HG02884 (cell line): ENCODE measurements around the gene PCSK5.
"Not testable (repeated sequence)": the region's sequence is repeated elsewhere in the genome, so short reads cannot be mapped to it uniquely, and the experiment has no call there.

Source experiments
- ATAC-seq: cut with Tn5 transposase; IDR thresholded peaks from one replicate; pipeline ENCODE4 v1.9.1; 2021; ENCODE audit warnings: mild to moderate bottlenecking, moderate library complexity; ENCODE audit not compliant: unreplicated experiment

Gene PCSK5

DNA sequence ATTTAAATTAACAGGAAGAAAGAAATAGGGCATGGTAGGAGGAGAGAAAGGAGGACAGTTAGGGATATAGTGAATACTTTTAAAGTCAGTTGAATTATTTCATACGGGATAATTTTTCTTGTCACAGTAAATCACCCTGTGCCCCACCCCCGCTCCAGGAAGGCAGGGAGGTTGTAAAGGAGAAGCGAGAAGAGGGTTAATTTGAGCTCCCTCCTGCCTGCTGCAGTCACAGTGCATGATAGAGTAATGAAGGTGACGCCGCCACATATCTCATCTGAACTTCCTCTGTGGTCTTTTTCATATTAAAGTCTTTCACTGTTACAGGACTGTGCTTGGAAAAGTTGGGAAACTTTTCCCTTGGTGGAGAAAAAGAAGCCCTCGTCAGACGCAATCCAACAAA lies 896 bp upstream of the PCSK5 start:
- no peak for ATAC-seq

DNA sequence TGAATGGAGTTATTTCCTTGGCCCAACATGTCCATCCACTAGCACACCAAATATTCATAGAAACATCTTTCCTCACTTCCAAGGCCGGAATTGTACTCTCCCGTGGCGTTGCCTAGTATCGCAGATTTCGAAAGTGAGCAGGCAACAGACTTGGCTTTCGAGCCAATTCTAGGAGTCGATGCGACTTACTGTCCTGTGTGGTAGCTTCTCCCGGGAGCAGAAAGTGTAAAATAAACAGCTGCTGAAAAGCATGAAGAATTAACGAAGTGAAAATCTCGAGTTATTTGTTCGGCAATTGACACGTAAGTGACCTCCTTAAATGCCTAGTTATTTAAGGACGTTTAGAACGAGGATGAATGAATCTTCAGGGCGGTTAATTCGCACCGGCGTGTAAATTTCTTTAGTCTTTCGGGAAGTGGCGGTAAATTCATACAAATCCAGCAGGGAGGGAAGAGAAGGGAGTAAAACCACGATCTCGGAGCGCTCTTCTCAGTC lies 449 bp upstream of the PCSK5 start:
- no peak for ATAC-seq

DNA sequence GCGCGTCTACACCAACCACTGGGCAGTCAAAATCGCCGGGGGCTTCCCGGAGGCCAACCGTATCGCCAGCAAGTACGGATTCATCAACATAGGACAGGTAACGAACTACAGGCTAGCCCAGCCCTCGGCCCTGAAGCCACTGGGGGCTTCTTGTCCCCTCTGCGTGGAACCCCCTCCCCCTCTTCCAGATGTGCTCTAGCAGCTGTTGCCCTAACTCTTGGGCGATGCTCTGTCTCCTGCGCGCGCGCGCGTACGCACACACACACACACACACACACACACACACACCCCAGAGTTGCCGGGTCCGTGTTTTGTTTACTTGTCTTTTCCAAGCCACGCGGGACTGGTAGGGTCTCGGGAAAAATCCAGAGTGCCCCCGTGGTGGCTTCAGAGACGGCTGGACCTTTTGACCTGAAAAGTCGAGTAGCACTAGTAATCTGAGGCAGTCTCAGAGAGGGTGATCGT lies 836 bp downstream of the PCSK5 start:
- no peak for ATAC-seq

DNA sequence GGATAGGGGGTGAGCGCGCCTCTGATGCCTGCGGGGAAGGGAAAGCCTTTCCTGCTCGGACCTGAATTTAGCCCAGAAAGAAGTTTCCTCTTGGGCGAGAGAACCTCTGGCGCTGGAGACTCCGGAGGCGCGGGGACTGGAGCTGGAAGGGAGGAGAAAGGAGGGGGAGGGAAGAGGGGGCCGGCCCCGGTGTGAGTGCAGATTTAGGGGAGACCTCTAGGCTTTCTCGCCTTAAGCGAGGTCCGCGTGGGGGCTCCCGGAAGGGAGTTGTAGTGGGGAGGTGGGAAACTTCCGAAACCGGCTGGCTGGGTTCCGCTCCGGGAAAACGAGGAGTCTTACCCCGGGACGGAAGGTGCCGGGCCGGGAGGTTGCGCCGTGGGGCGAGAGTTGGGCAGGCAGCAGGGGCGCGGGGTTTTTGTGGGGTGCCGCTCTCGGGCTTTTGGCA lies 1.3 kb downstream of the PCSK5 start:
- no peak for ATAC-seq

DNA sequence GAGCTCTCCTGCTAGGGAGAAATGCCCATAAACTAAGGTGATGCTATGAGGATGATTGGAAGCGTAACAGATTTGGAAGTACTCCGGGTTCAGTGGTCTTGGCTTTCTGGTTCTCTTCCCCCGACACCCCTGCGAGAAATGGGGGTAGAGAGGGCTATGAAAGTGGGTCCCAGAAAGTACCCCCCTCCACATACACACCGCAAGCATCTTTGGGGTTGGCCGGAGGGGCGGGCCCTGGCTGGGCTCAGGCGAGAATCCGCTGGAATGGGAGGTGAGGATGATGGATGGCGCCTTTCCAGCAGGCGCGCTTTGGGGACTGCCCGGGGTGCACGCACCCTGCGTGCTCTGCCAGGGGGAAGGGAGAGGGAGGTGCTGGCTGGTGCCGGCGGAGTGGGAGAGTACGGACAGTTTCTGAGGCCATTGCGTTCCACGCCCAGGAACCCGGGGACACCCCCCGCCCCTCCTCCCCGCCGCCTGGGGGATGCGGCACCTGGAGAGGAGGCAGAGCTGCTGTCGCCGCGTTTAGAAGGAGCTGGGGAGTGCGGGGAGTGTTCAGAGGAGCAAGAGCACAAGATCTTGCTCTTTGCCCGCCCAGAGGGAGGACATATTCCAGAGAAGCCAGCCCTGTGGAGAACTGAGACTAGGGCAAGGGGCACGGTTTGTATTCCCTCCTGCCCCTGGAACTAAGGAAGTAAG lies 1.9 kb downstream of the PCSK5 start:
- no peak for ATAC-seq

DNA sequence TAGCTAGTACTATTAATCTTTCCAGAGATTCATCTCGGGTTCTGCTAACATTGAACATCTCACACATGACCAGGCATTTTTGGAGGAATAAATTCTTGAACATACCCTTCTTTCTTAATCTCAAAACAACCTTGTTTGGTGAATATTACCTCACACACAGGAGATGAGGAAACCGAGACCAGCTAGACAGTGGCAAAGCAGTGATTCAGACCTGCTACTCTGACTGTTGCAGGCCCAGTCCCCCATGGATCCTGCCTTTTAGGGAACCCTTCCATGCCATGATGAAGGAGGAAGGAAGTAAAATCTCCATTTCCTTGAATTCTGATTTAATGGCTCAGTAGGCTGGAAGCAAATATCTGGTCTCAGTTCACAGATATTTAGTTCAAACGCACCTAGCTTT lies 2.6 kb downstream of the PCSK5 start:
- ATAC-seq: no peak

DNA sequence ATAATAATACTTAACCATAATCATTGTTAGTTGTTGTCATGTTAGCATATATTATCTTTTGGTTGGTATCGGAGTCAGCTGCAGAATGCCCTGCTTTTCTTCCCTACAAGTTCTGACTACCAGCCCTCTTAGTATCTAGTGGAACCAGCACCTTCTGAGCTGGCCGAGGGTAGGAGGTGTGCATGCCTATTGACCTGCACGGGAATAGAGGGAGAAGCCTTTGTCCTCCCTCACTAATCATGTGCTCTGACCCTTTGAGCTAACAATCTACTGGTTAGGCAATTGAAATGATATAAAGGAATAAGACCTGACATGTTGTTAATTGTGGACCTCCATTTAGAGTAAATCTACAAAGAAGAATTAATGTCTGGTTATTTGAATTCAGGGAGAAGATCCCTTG lies 4.1 kb downstream of the PCSK5 start:
- no peak for ATAC-seq

DNA sequence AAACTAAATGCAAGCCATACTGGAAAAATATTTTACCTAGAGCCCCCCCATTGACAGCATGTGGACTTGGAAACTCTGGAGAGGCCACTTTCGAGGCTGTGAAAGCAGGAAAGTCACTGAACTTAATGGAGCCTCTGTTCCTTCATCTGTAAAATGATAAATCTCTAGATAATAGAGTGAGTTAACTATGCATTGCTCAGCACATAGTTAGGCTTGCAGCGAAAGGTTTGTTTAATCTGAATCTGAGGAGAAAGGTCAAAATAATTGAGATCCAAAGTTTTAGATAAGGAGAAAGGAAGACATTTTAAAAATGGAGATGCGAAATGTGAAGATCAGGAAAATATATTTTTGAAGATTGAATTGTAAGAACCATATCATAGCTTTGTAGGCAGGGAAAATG lies 4.6 kb downstream of the PCSK5 start:
- no peak for ATAC-seq

DNA sequence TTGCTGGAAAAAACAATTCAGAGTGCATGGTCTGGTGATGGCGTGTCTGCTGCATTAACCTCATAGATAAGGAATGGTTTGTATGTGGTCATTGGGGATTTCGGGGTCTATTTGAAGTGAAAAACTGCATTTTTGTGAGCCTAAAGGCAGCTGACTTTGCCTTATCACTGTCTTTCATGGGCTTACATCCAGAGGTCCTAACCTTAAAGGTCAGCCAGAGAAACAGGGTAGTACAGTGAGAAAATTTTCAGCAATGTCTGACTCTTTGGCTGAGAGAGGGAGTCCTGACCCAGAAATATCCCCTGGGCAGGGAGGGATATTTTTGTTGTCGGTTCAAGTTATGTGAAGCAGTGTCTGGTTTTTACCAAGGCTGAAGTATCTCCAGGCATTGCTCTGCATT lies 5.7 kb downstream of the PCSK5 start:
- no peak for ATAC-seq

DNA sequence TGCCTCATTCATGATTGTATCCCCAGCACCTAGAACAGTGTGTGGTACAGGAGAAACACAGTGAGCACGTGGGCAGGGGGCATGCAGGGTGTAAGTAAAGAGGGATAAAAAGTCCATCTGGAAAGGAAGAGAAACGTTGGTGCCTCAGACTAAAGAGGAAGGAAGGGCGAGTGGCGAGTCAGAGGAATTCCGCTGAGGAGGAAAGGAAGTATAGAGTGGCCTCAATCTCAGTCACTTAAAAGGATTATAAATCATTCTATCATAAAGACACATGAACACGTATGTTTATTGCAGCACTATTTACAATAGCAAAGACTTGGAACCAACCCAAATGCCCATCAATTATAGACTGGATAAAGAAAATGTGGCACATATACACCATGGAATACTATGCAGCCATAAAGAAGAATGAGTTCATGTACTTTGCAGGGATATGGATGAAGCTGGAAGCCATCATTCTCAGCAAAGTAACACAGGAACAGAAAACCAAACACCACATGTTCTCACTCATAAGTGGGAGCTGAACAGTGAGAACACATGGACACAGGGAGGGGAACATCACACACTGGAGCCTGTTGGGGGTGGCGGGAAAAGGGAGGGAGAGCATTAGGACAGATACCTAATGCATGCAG lies 10.5 kb downstream of the PCSK5 start:
- ATAC-seq: not testable (repeated sequence)

DNA sequence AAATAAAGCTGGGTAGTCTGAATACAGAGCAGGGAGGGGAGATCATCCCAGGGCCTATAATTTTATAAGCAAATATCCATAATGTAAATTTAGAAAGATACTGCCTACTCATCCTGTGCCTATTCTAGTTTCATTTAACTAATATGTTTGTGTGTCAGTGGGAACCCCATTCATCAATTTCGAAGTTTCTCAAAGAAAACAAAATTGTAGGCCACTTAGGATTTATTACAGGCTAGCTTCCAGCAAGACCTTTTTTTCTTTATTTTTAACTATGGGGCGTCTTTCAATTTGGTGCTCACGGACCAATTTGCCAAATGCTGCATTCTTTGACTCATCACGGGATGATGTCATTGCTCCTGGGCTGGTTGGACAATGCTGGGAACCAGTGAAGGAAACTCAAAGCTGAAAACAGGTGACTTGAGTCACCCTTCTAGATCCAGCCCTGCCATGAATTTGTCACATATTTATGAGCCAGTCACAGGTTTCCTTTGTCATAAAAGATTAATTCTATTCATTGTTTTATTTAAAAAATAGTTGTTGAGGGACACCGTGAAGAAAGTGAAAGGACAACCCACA lies 13.4 kb downstream of the PCSK5 start:
- ATAC-seq: no peak

DNA sequence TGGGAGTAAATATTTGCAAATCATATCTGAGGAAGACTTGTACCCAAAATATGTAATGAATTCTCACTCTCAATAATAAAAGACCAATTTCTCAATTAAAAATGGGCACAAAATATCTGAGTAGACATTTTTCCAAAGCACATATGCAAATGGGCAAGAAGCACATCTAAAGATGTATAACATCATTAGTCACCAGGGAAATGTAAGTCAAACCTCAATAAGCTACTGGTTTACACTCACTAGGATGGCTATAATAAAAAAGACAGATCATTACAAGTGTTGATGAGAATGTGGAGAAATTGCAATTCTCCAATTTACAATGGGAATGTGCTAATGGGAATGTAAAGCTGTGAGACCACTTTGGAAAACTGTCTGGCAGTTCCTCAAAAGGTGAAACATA lies 13.9 kb downstream of the PCSK5 start:
- ATAC-seq: no peak

DNA sequence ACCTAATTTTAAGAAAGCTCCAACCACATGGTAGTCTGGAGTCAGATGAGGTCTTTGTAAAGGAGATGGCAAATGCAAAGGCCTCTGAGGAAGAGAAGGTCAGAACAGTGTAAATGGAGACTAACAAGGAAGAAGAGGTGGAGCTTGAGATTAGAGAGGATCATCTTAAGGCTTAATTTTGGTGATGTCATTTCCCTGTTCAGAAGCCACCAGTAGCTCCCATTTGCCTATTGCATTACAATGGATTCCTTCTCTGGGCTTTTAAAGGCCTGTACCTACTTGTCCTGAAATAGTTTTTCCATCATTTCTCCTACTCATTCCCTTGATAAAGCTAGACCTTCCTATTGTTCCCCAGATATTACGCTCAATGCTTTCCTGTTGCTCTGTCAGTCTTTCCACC lies 16.1 kb downstream of the PCSK5 start:
- ATAC-seq: no peak

DNA sequence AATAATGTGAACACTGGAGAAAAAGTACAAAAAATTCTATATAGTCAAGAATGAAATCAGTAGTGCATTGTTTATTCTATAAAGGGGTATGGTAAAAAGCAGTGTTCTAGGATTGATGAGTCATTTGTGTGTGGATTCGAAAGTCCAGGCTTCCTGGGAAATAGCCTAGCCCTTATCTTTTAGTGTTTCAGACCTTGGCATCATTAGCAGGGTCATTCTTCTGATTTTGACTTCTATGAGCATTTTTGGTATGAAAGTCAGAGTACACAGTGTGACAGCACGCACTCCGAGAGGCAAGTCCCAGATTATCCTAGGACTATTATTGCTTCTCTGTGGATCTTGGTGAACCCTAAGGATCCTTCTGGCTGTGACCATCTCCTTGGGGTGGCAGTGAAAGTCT lies 16.9 kb downstream of the PCSK5 start:
- ATAC-seq: no peak

DNA sequence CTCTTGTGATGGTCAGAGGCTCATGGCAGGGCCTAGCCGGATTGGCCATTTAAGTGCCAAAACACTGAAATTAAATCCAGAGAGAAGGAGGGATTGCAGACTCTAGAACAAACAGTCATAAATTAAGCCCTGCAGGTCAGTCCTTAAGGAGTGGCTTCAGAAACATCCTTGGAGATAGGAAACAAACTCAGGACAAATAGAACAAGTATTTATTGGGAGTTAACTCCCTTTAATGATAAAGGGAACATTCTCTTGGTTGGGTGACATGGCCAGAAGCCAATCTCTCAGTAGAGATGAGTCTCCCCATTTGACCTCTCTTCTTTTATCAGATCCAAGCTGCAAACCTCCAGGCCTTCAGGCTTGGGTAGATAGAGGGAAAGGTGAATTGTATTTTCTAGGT lies 17.4 kb downstream of the PCSK5 start:
- ATAC-seq: no peak

DNA sequence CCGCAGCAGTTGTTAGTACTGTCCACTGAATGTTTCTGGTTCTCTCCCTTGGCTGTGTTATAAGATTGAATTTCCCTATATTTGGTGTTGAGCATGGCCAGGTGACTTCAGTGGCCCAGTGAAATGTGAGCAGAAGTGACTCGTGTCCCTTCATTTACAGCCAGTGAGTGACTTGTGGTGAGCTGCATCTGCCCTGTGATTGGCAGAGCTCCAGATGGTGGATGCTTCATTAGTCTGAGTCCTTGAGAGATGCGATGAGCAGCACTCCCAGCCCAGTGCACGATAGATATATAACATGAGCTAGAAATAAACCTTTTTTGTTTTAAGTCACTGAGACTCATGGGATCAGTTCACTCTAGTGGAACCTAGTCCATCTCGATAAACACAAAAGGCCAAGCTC lies 19.3 kb downstream of the PCSK5 start:
- ATAC-seq: no peak

DNA sequence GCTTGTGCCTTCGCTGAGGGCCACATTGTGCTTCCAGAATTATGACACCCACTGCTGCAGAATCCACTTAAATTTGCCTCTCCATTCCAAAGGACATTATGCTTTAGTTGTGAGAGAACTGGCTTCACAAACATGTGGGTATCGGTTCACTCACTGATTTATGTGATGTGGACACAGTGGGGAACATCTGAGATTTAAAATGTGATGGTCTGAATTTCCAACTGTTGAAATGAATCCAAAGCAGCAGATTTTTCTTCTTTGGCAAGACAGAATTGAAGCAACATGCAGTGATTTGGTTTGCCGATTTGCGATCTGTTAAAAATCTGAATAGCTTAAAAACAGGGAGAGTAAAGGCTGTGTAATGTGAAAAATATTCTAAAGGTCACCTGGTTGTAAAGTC lies 20.3 kb downstream of the PCSK5 start:
- no peak for ATAC-seq

DNA sequence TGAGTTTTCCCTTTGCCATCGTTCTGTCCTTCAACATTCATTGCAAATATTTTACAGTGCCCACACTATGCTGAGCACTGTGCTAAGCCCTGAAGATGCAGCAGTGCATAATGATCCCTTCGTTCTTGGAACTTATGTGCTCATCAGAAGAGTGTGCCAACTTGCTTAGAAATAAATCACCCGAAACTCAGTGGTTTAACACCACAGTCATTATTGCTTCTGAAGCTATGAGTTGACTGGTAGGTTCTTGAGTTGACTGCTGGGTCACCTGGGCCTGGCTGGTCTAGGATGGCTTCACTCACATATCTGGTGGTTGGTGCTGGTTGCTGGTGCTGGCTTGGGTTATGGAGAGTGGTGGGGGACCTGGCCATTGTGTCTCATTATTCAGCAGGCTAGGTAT lies 20.9 kb downstream of the PCSK5 start:
- no peak for ATAC-seq

DNA sequence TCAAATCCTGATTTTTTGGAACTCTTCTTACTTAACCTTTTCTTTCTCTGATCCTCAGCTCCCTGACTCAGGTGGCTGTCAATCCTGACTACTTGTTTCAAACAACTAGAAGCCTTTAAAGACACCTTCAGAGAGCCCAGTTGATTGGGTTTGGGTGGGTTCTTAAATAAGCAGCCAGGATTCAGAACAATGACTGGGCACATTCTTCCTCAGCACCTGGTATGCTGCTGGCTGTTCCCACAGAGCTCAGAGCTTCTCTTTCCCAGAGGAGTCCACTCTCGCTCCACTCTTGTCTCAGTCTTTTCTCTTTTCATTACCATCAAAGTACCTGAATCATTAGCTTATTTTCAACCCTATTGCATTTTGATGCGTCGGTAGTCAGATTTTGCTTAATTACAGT lies 22.5 kb downstream of the PCSK5 start:
- no peak for ATAC-seq

DNA sequence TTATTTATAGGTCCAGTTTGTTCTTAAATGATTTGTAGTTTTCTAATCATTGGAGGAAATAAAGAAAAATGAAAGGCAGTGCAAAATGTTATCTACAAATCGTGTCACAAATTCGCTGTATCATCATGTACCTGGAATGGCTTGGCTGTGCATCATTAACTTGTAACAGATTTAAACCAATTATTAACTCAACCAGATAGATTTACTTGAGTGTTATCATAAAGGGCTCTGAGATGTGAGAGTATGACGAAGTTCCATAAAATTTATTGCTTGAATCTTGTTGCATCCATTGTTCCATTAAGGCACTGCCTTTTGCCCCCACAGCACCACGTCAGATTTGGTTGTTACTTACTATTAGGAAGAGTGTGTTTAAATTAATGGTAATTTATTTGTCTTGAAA lies 23.5 kb downstream of the PCSK5 start:
- no peak for ATAC-seq

DNA sequence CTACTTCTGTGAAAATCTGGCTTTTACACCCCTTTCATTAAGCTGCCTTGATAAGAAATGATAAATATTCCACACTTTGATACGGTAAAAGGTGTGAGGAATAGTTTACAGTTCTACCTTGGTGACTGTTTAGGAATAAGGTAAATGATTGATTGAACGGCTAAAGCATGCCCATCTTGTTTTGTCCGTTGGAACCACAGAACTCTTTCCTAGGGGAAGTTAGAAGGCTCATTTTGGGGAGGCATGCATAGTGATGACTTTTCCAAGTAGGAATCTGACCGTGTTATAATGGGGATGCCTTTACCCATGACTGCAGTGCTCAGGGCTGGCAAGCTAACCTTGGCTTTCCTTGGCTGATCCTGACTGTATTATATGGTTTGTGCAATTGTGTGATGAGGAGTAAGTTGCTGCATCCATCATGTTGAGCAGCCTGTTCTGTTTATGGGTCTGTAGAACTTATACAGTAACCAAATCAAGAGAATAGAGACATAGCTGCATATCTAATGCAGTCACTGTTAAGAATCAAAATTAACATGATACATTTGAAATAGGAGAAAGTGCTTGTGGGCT lies 24.5 kb downstream of the PCSK5 start:
- ATAC-seq: no peak

DNA sequence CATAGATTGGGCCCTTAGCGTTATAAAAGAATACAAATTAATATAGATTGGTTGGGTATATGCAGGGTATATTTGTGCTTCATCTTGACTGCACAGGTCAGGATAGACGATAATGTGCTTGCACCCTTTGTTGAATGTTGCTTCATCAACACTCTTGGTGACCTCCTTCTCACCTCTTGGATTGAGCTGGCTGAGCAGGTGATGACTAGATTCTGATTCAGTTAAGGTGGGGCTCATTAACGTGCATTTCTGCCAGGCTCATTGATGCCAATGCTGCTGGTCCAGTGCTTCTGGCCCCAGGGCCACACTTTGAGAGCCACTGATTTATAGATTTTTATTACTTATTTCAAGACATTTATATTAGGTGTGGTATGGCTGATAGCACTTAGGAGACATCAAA lies 27.7 kb downstream of the PCSK5 start:
- ATAC-seq: no peak
